G401.6 (cell line): Measurements from ENCODE around the gene C20orf204.

Experiments
- FAIRE-seq: peaks from 2 replicates; lab custom pipeline; 2012; peaks lifted over from hg19 to GRCh38; lab: Jason Lieb, UNC

C20orf204 gene

DNA sequence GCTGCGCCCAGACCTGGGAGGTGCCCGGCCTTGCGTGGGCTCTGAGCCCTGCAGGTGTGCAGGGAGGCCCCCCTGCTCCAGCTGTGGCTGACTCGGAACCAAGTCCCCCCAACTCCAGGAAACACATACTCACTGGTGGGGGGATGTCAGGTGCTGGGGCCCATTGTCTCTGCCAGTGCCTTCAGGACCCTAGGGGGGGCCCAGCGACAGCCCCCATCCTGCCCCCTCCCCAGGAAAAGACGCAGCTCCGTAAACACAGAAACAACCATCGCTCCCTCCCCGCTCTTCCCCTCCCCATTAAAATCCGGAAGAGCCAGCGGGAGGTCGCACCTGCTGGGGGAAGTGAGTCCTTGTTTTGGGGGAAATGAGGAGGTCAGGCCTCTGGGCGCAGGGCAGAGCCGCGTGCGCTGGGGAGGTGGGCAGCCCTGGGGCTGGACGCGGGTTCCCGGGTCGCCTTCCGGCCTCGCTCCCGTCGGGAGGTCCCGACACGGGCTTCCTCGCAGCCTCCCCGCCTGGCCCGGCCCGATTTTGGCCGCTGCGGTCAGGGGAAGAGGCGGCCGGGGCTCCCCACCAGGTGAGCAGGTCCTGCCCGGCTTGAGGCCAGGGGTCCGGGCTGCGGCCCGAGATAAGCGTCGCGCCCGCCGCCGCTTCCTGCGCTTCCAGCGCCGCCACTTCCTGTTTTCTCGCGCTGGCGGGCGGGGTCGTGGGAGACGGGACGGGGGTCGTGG lies 6.2 kb downstream of the C20orf204 start:
- FAIRE-seq = no peak

DNA sequence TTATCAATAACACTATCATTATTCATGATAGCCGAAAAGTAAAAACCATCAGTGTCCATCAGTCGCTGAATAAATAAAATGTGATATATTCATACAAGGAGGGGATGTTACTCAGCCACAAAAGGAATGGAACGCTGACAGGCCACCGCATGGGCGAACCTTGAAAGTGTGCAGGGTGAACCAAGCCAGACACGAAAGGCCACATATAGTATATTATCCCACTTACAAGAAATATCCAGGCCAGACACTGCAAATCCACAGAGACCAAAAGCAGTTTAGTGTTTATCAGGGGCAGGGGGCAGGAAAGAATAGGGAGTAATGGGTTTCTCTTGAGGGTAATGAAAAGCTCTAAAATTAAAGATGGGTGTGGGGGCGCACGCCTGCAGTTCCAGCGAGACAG lies 7.8 kb downstream of the C20orf204 start:
- FAIRE-seq = no peak

DNA sequence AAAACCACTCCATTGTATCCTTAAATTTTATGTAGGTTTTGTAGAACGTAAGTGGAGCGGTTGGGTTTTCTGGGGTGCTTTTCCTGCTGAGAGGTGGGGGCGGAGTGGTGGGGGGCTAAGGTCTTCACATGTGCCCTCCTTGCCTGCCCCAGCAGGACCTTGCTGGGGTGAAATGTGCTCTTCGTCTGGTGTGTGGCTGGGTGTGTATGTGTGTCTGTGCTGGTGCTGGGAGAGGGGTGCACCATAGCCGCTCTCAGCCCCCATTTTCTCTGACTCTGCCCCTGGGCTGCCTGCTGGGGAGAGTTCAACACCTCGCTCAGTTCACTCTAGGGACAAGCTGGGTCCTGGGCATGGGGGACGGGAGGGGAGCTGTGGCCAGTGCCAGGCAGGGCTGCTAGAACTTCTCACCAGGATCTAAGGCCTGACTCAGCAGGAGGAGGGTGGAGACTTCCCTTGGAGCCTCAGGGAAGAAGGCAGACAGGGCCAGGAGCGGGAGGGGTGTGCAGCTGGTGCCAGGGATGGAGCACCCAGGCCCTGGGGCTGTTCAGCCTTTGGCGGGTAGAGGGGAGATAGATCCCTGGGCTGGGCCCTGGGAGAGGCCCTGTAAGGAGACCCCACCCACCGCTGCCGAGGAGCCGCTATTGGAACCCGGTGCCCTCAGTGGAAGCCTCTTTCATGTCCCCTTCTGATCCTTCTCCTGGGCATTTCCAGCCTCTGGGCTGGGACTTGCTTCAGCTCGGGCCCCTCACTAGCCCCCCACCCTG lies 8.7 kb downstream of the C20orf204 start:
- FAIRE-seq = no peak

DNA sequence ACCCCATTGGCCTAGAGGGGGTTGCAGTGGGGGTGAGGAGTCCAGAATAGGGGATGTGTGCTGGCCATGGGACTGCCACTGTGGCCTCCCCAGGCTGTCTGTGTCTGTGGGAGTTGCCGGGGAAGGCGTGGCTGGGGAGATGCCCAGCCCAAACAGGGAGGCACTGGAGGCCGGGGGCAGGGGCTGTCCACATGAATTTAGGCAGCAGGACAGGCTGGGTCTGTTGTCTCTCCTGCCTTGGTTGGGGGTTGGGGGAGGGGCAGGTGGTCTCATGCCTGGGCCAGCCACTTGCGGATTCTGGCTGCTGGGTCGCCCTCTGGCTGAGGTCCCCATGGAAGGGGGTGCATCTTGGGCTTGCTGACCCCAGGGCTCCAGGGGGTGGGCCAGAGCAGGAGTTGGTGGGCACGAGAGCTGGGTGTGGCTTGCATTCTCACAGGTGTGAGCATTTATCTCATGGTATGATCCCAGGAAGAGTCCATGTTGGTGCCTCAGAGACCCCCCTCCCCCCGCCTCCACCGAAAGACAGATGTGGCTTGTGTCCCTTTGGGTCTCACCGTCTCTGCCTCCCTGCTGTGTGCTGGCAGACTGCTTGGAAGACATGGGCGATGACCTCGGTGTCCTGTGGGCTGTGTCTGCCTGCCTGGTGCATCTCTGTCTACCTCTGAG lies 9.5 kb downstream of the C20orf204 start:
- no peak for FAIRE-seq

DNA sequence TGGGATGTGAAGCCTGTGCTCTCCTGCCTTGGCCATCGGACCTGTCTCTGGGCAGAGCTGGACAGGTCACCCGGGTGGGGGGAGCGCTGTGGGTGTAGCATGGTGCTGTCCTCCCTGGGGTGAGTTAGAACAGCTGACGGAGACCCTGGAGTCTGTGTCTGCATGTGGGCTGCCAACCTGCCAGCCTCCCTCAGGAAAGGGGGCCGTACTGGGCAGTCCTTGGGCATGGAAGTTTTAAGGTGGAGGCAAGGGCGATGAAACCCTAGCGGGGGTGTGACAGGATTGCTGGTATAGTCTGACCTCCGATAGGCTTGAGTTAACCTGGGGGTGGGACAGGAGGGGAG lies 11.0 kb downstream of the C20orf204 start:
- no peak for FAIRE-seq

DNA sequence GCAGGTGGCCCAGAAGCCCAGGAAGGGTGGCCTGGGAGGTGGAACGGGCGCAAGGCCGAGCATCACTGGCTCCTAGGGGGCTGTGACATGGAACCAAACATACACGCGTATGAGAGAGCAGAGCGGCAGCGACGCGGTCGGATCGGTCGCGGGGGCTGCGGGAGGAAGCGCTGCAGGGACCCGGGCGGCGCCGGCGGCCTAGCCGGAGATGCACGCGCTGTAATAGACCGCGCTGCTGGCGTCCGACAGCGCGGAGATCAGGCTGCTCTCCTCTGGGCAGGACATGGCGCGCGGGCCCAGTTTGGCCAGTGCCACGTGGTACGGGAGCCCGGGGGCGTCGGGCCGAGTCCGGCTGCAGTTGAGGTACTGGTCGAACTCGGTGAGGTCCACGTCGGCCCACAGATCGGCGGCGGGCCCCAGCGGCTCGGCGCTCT lies 12.0 kb downstream of the C20orf204 start:
- no peak for FAIRE-seq

DNA sequence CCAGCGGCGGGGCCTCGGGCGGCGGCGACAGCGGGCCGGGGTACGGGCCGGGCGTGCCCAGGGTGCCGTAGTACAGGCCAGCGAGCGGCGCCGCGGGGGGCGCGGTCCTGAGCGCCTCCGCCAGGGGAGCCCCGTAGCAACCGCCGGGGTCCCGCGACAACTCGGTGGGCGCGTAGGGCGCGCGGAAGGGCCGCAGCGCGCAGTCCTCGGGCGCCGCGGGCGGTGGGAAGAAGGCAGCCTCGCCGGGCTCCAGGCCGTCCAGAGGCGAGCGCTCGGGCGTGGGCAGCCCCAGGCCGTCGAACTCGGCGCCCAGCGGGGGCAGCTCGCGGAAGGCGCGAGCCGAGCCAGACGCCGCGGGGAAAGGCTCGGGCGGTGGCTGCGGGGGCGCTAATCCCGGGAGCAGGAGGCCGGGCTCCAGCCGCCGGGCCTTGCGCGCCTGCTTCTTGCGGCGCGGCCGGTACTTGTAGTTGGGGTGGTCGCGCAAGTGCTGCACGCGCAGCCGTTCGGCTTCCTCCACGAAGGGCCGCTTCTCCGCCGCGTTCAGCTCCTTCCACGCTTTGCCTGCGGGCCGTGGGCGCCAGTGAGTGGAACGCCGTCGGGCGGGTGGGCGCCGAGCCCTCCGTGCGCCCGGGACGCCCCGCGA lies 12.5 kb downstream of the C20orf204 start:
- no peak for FAIRE-seq

DNA sequence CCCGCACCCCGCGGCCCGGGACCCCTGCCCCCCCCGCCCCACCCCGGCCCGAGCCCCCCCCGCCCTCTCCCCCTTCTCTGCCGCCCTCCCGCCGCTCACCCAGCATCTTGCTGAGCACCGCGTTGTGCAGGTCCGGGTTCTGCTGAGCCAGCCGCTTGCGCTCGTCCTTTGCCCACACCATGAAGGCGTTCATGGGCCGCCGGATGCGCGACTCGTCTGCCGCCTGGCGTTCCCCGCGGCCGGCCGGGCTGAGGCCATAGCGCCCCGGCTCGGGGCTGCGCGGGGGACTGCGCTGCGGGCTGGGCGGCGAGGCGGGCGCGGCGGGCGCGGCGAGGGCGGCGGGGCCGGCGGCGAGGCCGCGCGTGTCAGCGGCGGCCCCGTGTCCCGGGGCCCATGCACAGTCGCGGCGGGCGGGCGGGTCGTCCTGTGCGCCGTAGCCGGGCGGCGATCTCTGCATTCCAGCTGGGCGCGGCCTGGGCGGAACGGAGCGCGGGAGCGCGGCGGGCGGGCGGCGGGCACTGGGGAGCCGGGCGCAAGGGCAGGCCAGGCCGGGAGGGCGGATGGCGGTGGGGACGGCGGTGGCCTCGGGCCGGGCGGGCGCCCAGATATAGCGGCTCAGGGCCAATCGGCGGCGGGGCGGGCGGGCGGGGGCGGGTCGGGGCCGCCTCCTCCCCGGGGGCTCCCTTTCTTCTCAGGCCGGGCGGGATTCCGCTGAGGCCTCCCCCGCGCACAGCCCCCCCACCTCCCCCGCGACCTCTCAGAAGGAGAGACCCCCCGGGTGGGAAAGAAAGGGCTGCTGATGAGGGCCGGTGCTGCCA lies 13.3 kb downstream of the C20orf204 start, which contains the start of gene SOX18:
SOX18 (minus strand) TSS at position 580 of the 818 bp plus-strand sequence; CDS start at position 457, 123 bp downstream.
- FAIRE-seq = no peak

DNA sequence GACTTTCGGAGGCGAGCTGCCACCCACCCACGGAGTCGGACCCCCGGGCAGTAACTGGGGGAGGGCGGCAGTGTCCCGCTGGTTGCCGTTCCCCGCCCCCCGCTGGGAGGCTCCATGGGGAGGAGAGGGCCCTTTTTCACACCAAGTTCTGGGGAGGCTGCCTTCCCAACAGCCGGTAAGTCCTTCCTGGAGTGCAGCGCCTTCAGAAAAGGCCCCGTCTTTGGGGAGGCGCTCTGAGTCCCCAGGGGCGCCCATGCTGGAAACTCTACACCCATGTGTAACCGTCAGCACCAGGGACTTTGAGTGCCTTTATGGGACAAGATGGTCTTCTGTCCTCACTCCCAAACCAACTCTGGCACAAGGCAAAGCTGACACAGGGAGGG lies 13.9 kb downstream of the C20orf204 start:
- FAIRE-seq = no peak

DNA sequence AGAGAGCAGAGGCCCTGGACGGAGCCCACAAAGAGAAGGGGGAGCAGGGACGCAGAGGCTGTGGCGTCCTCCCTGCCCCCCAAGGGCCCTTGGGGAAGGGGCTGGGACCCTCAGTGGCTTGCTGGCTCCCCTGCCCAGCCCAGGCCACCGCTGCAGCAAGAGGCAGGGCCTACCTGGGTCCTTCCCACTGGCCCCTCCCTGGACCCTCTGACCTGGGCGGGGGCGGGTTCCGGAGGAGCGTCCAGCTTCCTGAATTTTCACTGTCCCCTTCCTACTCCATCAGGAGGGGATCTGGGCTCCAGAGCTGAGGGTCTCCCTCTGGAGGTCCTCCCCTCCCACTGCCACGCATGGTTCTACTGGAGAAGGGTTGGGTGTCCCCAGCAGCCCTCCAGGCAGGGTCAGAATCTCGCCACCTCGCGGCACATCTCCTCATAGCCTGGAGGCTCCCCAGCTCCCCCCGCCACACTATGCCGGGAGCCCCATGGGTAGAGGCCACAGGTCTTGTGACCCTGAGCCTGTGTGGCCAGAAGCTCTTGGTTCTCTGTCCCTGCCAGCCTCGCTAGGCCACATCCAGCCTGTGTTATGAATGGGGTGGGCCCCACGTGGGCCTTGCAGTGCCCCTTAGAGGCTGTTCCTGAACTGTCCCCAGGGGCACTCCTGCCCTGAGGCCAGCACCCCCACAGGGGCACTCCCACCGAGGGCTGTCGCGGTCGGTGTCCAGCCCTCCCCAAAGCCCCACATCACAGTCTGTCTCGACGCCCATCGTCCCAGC lies 14.5 kb downstream of the C20orf204 start:
- FAIRE-seq = no peak

DNA sequence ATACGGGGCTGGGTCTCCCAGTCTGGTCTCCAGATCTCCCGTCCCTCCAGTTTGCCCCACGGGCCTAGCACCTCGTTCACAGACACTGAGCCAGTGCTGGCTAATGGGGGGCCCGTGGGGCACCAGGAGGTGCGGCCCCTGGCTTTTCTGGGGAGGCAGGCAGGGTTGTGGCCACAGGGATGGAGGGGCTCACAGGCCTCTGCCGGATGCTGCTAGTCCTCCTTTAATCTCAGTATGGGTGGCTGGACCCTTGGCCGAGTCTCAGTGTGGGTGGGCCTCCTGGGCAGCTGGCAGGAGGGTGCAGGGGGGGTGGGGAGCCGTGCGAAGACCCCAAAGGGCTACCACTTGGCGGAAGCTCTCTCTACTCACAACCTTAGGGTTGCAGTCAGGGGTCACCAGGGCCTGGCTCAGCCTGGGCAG lies 15.1 kb downstream of the C20orf204 start:
- no peak for FAIRE-seq

DNA sequence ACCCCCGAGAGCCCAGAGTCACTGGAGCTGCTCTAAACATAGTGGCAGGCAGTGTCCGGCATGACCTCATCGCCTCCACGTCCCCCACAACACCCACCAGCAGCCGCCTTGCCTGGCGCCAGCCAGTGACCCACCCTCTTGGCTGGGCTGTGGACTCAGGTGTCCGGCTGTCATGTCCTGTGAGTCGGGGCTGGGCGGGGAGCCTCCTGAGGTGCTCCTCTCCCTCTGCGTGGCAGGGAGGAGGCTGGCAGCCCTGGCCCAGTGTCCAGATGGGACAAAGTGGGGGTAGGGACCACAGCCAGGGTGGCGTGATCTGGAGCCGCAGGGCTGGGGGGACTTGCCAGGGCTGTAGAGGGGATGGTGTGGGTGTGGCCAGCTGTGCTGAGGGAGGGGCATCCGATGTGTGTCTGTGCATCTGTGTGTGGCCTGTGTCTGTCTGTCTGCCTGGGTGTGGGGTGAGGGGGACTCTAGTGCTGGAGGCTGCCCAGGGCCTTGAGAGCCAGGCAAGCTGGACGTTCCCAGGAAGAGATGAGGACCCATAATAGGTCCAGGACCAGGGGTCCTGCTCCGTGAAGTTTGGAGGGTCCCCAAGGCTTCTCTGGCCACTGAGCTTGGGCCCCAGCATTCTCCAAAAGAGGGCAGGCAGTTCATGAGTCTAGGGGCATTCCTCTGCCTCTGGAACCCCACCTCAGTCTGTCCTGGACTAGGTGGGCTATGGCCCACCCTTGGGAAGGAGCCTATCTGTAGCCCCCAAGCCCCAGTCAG lies 15.8 kb downstream of the C20orf204 start:
- no peak for FAIRE-seq

DNA sequence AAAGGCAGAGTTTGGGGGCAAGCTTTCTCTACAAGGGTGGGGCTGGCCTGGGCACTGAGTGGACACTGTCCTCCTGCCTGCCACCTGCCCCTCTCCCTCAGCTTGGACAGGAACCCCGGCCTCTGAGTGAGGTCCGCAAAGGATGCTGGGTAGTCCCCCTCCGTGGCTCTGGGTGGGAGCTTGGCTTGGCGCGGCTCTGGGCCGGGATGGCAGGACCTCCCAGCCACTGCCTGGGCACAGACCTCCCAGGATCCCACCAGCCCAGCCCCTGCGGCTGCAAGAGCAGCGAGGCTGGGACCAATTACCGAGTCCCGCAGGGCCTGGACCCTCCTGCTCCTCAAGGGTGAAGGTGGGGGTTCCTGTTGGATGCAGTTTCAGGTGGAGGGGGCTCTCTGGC lies 16.3 kb downstream of the C20orf204 start:
- no peak for FAIRE-seq

DNA sequence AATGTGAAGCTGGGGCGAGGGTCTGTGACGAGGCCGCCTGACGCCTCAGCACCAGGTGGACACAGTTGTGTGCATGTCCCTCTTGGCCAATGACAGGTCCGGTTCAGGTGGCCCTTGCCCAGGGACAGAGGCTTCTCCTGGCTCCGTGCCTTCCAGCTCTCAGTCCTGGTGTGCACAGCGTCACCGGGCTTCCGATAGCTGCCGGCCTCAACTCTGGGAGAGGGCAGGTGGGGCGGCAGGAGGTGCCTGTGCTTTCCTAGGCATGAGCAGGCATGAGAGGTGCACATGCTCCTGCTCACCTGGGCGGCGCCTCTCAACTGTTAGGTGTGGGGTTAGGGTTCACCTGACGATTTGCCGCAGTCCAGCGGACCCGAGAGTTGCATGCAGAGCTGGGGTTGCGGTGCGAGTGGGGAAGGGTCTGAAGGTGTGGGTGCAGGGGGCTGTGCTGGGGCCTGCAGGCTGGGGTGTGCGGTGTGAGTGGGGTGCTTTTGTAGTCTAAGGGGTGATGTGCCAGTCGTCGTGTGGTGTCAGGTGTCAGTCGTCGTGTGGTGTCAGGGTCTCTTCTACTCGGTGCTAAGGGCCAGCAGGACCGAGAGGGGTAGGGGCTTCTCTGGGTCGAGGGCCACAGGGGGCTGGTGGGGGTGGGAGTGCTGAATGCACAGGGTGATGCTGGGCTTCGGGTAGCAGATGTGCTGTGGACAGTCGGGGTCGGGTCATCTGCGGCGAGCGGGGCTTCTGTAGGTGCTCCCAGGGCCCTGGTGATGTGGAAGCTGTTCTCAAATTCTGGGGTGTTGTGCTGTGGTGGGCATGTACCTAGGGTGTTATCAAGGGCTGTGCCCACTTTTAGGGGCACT lies 17.2 kb downstream of the C20orf204 start:
- FAIRE-seq = no peak

DNA sequence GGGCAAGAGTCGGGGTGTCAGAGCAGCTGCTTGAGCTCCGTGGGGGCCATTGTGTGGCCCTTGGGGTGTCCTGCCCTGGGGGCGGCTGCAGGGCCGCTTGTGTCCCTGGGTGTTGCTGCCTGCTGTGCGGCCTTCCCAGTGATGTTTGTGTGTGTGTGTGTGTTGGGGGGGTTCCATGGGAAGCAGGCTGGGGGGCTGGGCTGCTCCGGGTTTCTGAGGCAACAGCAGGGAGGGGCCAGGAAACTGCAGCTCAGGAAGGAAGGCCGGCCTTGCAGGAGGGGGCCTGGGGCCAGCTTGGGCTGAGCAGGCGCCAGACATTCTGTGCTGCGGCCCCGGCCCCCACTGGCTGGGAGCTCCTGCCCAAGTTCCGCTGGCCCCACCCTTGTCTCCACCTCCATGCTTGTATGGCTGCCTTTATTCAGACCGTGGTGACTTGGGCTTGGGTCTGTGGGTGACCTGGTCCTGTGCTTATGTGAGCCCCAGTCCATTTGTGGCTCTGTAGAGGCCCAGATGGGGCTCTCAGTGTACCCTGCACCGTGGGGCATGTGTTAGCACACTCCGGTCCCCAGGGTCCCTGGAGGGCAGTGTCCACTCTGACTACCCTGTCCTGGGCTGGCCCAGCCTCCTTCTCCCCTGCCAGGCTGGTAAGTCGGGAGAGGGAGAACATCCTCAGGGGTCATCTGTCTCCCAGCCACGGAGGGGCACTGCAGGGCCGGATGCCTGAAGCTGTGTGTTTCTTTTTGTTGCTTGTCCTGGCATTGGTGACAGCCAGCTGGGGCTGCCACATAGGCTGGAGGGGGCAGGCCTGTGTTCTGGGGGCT lies 18.1 kb downstream of the C20orf204 start:
- FAIRE-seq = no peak

DNA sequence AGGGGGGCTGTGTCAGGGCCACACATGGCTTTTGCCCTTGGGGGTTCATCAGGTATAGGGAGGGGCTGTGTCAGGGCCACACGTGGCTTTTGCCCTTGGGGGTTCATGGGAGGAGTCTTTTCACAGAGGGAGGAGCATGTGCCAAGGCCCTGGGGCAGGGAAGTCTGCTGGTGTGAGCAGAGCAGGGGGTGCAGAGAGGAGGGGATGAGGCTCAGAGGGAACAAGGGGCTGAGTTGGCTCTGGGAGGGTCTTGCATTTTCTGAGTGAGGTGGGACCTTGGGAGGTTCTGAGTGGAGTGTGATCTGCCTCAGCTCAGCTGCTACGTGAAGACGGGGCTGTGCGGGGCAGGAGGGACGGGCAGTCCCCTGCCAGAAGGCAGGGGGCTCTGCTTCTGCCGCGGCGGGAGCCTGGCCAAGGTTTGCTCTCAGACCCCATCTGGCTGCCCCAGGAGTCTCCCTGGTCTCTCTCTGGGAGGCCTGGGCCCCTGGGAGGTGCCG lies 19.5 kb downstream of the C20orf204 start:
- FAIRE-seq = no peak

DNA sequence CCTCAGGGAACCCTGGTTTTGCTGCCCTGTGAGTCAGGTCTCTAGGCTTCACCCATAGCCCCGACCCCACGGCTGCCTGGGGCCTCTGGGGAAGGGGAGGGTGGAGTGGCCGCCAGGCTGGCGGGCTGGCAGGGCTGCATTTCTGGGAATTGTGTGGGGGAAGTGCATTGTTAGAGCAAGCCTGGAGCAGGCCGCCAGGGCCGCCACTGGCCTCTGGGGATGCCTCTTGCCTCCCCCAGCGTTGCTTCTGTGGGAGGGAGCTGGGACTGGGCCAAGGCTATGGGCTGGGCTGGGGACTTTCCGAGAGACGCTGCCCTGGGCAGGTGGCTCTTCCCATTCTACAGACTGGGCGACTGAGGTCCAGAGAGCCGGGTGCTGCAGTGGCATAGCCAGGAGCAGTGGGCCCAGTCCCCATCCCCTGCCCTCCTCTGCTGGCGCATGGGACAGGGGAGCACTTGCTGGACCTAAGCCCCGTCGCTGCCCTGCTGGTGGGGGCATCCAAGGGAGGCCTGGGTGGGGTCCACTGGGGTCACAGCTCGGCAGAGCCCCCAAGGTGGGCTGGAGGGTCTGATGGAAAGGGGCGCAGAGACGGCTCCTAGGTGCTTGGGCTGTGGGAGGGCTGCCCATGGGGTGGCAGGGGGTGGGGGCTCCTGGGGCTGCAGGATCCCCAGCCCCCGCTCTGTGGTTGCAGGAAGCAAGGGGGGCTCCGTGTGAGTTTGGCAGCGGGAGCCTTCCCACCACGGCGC lies 20.1 kb downstream of the C20orf204 start:
- FAIRE-seq = no peak

DNA sequence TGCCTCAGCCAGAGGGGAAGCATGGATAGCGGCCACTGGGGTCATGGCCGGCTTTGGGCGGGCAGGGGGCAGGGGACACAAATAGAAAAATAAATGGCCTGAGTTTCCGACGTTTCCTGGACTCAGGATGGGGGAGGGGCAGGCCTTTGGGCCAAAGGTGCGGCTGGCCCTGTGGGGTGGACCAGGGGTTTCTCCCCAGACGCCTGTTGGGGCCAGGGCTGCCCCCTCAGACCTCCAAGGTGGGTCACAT lies 20.6 kb downstream of the C20orf204 start:
- FAIRE-seq = no peak
